ENCODE data around the gene DVL2. TPM values are rescaled to one million over a fixed set of nuclear protein-coding genes. Genes with fewer than 3 reads are reported as not detected.

The DVL2 gene
- total and polyA plus RNA-seq, 2 donors (not counting 3 experiments of a cell fraction or from before 2014, with no cell fraction given): 17.2 to 55.9 TPM

DNA sequence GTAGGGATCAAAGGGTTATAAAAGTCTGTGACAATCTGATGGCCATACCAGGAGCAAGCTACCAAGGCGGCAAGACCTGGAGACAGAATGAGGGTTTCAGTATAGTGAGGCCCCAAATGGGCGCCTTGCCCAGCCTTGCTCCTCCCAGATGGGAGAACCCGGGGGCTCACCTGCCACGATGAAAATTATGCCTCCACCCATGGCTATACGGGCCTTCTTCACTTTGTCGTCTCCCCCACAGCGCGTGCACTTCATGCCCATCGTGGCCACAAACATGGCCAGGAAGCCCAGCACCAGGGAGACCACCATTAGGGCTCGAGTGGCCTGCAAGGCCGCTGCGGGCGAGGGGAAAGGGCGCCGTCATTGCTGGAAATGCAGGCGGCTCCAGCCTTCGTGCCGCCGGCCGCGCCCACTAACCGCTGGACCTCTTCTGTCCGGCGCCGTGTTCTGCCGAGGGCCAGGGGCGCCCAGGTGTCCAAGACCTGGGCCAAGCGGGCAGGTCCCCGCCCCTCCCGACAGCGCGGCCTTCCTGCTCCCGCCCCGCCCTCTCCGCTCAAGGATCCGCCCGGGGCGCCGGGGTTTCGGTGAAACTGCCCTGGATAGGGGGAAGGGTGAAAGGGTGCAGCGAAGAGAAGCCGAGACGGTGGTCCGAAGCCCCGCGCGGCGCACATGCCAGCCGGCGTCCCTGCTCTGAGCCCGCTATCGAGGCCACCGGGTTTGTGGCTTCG, 26.5 kb upstream of the DVL2 start:
- Histone ChIP-seq H2AFZ (ENCODE audit: low read depth, low read length) (peak overlapping the region; percentile 52), H3K4me2 (ENCODE audit: insufficient read depth, low read length) (peak overlapping the region; percentile 31), H3K36me3 (ENCODE audit: control insufficient read depth in 2 of 2, extremely low read depth in 1 of 2, insufficient read depth in 2 of 2, low read length in 2 of 2) (peaks cover 3 to 15% of the 10 kb centered on the region in 2 experiments), H3K4me3 (replicated peaks in 1 of 3; ENCODE audit: insufficient read depth in 1 of 3, low read depth in 1 of 3, low read length in 3 of 3) (peak overlapping the region; percentile 8 to 19 (median 13)), H3K27me3 (ENCODE audit: control insufficient read depth in 2 of 2, insufficient read depth in 2 of 2, low read length in 2 of 2) (no peaks in the 10 kb centered on the region), H3K9me1 (replicated peaks; ENCODE audit: control insufficient read depth, extremely low read depth, insufficient read depth, low read length) (no peaks in the 10 kb centered on the region), H3K9ac (replicated peaks; ENCODE audit: extremely low read depth, insufficient read depth, low read length) (peak overlapping the region; percentile 29), H3K4me1 (ENCODE audit: control insufficient read depth, extremely low read depth, insufficient read depth, low read length) (peaks cover 26% of the 10 kb centered on the region), H4K20me1 (replicated peaks; ENCODE audit: control insufficient read depth, extremely low read depth, insufficient read depth, low read length) (no peaks in the 10 kb centered on the region), H3K27ac (ENCODE audit: insufficient read depth, low read depth, low read length) (no peak overlapping the region), H3K79me2 (ENCODE audit: control insufficient read depth, insufficient read depth, low read length) (no peaks in the 10 kb centered on the region), H3K9me3 (replicated peaks; ENCODE audit: control insufficient read depth, insufficient read depth, low read length) (no peaks in the 10 kb centered on the region)
- dilution Hi-C loops (cut with MboI; ENCODE audit: extremely low pct_ligation_motif_present, low sequenced_read_pairs): no loop called here
- TF ChIP-seq POLR2AphosphoS5 (IDR thresholded peaks at IDR 0.05; ENCODE audit: insufficient read depth, low read depth, low read length): peak; percentile 23
- no peak for TF ChIP-seq FOS (IDR thresholded peaks at IDR 0.05; ENCODE audit: borderline replicate concordance, insufficient read depth, low read length)
- intact Hi-C loops (cut with micrococcal nuclease): loop anchor here (1.0 to 2.0 kb wide), 2 partner anchors 9 to 40 kb away; partner anchors contain the start of gene ELP5
- FAIRE-seq: no peak
- BruUV-seq (replicated peaks): no TSS peak
- no peak for DNase-seq (ENCODE audit: low read depth, low spot score)
- POLR2A ChIA-PET: no interaction called here
- CTCF ChIA-PET: interaction anchor here (0.6 to 1.1 kb wide), 2 partner anchors 36 to 371 kb away, joined by 3 read pairs; no protein-coding TSS in a partner anchor

DNA sequence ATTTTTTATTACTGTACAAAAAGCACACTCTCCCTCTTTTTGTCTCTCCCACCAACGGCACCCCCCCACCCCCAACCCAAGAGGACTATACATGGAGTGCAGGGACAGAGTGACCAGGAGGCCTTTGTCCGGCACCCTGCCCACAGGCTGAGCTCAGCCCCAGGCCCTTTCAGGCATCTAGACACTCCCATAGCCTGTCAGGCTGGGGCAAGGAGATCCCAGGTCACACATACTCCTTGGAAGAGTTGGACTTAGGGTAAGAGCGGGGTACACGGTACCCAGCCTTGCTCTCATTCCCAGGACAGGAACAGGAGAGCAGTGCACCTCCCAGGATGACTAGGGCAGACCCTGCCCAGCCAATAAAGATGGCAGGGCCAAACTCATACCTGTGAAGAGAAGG, 25.8 kb upstream of the DVL2 start:
- intact Hi-C loops (cut with micrococcal nuclease): loop anchor here (2.0 kb wide), 1 partner anchor 39 kb away; no protein-coding TSS in a partner anchor
- Histone ChIP-seq H2AFZ (ENCODE audit: low read depth, low read length) (no peak overlapping the region), H3K79me2 (ENCODE audit: control insufficient read depth, insufficient read depth, low read length) (no peaks in the 10 kb centered on the region)

More for the DNA sequence above, 25.8 kb upstream of the DVL2 start:
- Histone ChIP-seq H3K27me3 (ENCODE audit: control insufficient read depth in 2 of 2, insufficient read depth in 2 of 2, low read length in 2 of 2) (no peaks in the 10 kb centered on the region), H3K4me1 (ENCODE audit: control insufficient read depth, extremely low read depth, insufficient read depth, low read length) (peaks cover 26% of the 10 kb centered on the region), H4K20me1 (replicated peaks; ENCODE audit: control insufficient read depth, extremely low read depth, insufficient read depth, low read length) (no peaks in the 10 kb centered on the region), H3K27ac (ENCODE audit: insufficient read depth, low read depth, low read length) (no peak overlapping the region), H3K4me3 (replicated peaks in 1 of 3; ENCODE audit: insufficient read depth in 1 of 3, low read depth in 1 of 3, low read length in 3 of 3) (no peak overlapping the region), H3K9me1 (replicated peaks; ENCODE audit: control insufficient read depth, extremely low read depth, insufficient read depth, low read length) (no peaks in the 10 kb centered on the region), H3K4me2 (ENCODE audit: insufficient read depth, low read length) (no peak overlapping the region), H3K9me3 (replicated peaks; ENCODE audit: control insufficient read depth, insufficient read depth, low read length) (no peaks in the 10 kb centered on the region), H3K36me3 (ENCODE audit: control insufficient read depth in 2 of 2, extremely low read depth in 1 of 2, insufficient read depth in 2 of 2, low read length in 2 of 2) (peaks cover 3 to 17% of the 10 kb centered on the region in 2 experiments), H3K9ac (replicated peaks; ENCODE audit: extremely low read depth, insufficient read depth, low read length) (no peak overlapping the region)
- FAIRE-seq (no peak), DNase-seq (ENCODE audit: low read depth, low spot score) (no peak)
- ChIA-PET CTCF (interaction anchor here (0.6 to 1.5 kb wide), 3 partner anchors 36 to 372 kb away, joined by 3 read pairs; no protein-coding TSS in a partner anchor), POLR2A (no interaction called here)
- TSS peak; percentile 14 for BruUV-seq (replicated peaks)
- TF ChIP-seq, protein P1, sequence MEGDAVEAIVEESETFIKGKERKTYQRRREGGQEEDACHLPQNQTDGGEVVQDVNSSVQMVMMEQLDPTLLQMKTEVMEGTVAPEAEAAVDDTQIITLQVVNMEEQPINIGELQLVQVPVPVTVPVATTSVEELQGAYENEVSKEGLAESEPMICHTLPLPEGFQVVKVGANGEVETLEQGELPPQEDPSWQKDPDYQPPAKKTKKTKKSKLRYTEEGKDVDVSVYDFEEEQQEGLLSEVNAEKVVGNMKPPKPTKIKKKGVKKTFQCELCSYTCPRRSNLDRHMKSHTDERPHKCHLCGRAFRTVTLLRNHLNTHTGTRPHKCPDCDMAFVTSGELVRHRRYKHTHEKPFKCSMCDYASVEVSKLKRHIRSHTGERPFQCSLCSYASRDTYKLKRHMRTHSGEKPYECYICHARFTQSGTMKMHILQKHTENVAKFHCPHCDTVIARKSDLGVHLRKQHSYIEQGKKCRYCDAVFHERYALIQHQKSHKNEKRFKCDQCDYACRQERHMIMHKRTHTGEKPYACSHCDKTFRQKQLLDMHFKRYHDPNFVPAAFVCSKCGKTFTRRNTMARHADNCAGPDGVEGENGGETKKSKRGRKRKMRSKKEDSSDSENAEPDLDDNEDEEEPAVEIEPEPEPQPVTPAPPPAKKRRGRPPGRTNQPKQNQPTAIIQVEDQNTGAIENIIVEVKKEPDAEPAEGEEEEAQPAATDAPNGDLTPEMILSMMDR (IDR thresholded peaks at IDR 0.05; ENCODE audit: extremely low read depth in 1 of 2, insufficient read depth in 1 of 2, low read depth in 1 of 2, low read length in 2 of 2): no peak
- no peak for TF ChIP-seq MYC (IDR thresholded peaks at IDR 0.05; ENCODE audit: low read depth, low read length)
- TF ChIP-seq EZH2 (IDR thresholded peaks at IDR 0.05; ENCODE audit: borderline replicate concordance, low read depth, low read length, severe bottlenecking): no peak
- TF ChIP-seq GATA2 (IDR thresholded peaks at IDR 0.05; ENCODE audit: insufficient read depth, insufficient read length, low read depth, low read length): no peak
- no peak for TF ChIP-seq FOS (IDR thresholded peaks at IDR 0.05; ENCODE audit: borderline replicate concordance, insufficient read depth, low read length)
- peak; percentile 4 for TF ChIP-seq POLR2AphosphoS5 (IDR thresholded peaks at IDR 0.05; ENCODE audit: insufficient read depth, low read depth, low read length)
- TF ChIP-seq POLR2A (IDR thresholded peaks at IDR 0.05; ENCODE audit: low read depth, low read length): no peak
- no peak for TF ChIP-seq JUN (IDR thresholded peaks at IDR 0.05; ENCODE audit: borderline replicate concordance, insufficient read depth, insufficient read length, low read depth)
- dilution Hi-C loops (cut with MboI; ENCODE audit: extremely low pct_ligation_motif_present, low sequenced_read_pairs): no loop called here

Measured in endothelial cell of umbilical vein (primary cell).